ENCODE data around the gene TMEM121.
"Not testable (repeated sequence)": the region's sequence is repeated elsewhere in the genome, so short reads cannot be mapped to it uniquely, and the experiment has no call there.

TMEM121 gene

DNA sequence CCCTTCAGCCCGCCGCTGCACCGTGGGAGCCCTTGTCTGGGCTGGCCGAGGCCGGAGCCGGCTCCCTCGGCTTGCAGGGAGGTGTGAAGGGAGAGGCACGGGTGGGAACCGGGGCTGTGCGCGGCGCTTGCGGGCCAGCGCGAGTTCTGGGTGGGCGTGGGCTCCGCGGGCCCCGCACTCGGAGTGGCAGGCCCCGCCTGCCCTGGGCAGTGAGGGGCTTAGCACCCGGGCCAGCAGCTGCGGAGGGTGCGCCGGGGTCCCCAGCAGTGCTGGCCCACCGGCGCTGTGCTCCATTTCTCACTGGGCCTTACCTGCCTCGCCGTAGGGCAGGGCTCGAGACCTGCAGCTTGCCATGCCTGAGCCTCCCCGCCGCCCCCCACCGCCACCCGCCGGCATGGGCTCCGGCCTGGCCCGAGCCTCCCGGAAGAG is 21.4 kb downstream of the TMEM121 start:
- no peak for DNase-seq

DNA sequence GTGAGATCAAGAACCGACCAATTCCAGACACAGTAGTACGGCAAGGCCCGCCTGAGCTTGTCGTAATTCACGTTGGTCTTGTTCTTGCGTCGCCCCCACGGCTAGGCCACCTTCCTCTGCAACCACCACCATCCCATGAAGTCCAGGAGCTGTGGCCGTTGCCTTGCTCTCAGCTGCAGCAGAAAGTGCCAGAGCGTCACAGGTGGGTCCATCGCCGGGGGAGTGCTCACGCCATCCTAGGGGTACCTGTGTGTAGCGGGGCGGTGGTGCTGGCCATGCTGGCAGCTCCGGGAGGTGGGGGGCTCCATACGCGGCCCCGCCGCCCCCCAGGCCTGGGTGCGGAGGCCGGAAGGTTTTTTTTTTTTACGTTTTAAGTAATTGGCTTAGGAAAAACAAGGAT is 23.1 kb downstream of the TMEM121 start:
- no peak for DNase-seq

DNA sequence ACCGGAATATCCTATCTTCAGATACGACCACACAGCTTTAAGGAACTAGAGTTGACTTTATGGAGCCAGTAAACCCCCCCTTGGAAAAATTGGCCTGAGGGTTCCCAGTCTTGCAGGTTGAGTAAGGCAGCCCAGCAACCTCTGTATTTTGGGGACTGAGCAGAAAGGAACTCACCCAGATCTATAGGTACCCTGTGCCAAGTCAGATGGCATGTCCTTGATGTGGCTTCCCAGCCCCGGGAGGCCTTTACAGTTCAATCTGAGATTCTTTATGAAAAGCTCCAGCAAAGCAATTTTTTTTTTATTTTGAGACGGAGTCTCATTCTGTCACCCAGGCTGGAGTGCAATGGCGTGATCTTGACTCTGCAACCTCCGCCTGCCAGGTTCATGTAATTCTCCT is 27.6 kb downstream of the TMEM121 start:
- no peak for DNase-seq

DNA sequence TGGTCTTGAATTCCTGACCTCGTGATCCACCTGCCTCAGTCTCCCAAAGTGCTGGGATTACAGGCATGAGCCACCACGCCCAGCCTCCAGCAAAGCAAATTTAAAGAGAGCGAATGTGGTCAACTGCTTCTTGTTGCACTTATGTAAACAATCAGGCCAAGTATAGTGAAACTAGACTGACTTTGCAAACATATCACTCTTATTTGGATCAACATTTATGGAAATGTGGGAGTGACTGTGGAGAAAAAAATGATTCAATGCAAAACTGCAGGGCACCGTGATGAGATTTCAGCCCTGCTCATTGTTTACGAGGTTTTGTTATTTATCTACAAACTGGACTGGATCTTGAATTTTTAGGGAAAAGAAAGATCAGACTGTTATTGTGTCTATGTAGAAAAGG is 28.1 kb downstream of the TMEM121 start:
- no peak for DNase-seq

DNA sequence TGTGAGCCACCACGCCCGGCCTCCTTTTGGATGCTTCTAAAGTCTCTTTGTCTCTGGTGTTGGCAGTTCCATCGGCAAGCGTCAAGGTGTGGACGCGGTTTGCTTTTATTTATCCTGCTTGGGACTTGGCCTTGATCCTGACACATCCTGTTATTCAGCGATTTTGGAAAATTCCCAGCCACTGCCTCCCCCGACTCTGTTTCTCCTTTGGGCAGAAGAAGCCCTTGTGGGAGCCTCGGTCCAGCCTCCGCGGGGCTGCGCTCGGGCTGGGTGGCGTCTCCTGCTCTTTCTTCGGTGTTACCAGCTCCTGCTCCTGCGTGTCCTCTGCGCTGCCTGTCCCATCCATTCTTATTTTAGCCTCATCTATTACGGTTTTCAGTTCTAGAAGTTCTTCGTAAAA is 31.3 kb downstream of the TMEM121 start:
- DNase-seq, result not testable (repeated sequence)

DNA sequence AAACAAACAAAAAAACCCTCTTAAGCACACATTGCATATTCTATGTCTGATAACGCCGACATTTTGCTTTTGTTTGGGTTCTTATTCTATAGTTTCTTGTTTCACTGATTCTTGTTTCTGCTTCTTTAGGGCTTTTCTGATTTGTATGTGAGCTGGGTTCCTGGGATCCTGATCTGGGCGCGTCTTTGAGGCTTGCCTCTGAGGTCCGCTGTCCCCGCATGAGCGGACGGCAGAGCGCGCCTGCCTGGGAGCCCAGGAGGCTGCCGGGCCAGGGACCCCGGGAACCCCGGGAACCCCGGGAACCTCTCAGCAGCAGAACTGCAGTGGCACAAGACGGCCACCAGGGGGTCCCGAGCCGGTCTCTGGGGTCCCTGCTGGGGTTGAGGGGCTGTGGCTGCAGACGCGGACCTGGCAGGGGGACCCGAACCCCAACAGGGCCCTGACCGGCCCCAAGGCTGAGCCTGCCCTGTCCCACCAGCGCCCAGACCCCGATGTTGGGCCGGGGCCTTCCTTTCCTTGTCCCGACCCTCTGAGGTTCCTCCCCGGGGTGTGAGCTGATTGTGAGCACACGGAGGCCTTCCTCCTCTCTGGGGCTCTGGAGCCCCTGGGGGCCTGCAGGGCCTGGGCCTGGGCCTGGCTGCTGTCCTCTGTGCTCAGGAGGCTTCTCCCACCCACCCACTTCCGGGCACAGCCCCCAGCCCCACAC is 32.2 kb downstream of the TMEM121 start:
- not testable (repeated sequence) for DNase-seq

DNA sequence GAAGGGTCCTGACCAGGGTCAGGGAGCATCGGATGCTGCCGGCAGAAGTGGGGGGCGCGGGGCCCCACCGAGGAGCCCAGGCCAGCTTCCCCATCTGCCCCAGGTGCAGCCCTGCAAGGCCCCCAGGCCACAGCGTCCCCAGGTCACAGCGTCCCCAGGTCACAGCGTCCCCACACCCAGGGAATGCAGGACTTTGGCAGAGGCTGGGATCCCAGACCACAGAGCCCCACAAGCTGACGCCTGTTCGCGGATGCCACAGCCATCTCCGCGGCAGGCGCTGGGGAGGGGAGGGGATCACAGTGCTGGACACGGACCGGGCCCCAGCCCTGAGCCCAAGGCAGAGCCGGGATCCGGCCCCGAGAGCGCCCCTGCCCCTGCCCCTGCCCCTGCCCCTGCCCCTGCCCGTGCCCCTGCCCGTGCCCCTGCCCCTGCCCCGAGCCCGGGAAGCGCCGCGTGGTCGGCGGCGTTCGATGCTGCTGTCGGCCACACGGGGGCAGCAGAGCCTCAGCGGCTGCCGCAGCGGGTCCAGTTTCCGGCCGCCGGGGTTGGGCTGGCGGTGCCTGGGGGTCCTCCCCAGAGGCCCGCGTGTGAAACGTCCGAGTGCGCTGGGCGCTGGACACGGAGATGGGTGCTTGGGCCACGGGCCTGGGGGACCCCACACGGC is 33.1 kb downstream of the TMEM121 start:
- DNase-seq, result not testable (repeated sequence)

DNA sequence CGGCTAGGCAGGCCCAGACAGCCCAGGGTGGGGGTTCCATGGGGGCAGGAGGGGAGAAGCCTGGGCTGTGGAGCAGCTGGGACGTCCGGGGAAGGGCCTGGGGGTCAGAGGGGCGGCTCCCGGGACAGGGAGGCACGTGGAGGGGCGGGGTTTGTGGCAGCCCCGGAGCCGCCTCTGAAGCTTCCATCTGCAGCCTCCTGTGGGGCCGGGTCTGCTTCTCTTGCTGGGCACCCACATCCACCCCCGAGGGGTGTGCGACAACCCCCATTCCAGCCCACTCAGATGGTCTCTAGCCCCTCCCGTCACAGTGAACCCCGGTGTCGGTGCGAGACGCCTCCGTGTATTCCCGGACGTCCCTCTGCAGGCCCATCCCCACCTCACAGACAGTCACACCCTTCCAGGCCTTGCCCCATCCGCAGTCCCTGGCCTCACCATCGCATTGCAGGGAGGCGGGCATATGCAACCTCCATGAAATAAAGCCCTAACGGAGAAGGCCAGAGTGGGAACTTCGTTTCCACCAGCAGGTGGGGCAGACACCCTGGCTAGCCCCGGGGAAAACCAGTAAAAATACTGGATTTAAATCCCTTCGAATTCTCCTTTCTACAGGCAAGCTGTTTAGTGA is 33.8 kb downstream of the TMEM121 start:
- not testable (repeated sequence) for DNase-seq

DNA sequence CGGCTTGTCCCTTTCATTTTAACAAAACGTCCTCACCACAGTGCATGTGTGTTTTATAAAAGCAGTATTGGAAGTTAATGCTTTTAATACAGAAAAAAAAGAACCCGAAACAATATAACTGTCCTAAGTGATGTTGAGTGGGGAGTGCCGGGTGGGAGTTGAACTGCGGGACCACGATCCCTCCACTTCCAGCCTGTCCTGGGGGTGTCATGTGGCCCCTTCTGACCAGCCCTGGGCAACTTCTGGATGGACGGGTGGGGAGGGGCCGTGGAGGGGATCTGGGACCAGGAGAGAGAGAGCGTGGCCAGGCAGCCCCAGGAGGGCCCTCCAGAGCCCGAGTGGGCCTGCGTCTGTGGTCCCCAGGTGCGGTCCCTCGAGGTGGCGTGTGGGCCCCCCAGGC is 35.0 kb downstream of the TMEM121 start:
- DNase-seq, result not testable (repeated sequence)

DNA sequence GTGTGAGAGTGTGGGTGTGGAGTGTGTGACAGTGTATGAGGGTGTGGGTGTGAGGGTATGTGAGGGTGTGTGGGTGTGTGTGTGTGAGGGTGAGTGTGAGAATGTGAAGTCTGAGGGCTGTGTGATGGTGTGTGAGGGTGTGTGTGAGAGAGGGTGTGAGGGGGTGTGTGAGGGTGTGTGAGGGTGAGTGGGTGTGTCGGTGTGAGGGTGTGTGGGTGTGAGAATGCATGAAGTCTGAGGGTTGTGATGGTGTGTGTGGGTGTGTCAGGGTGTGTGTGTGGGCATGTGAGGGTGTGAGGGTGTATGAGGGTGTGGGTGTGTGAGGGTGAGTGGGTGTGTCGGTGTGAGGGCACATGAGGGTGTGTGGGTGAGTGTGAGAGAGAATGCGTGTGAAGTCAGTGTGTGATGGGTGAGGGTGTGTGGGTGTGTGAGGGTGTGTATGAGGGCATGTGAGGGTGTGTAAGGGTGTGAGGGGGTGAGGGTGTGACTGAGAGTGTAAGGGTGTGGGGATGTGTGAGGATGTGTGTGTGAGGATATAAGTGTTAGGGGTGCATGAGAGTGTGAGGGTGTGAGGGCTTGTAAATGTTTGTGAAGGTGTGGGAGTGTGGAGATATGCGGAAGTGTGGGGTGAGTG is 36.4 kb downstream of the TMEM121 start:
- DNase-seq, result no peak

DNA sequence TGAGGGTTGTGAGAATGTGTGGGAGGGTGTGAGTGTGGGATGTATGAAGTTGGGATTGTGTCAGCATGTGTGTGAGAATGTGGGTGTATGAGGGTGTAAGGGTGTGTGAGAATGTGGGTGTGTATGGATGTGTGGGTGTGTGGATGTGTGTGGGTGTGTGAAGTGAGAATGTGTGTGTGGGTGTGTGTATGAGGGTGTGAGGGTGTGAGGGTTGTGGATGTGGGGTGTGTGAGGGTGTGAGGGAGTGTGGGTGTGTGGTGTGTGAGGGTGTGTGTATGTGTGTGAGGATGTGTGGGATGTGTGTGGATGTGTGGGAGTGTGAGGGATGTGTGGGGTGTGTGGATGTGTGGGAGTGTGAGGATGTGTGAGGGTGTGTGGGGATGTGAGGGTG is 37.0 kb downstream of the TMEM121 start:
- DNase-seq, result no peak

DNA sequence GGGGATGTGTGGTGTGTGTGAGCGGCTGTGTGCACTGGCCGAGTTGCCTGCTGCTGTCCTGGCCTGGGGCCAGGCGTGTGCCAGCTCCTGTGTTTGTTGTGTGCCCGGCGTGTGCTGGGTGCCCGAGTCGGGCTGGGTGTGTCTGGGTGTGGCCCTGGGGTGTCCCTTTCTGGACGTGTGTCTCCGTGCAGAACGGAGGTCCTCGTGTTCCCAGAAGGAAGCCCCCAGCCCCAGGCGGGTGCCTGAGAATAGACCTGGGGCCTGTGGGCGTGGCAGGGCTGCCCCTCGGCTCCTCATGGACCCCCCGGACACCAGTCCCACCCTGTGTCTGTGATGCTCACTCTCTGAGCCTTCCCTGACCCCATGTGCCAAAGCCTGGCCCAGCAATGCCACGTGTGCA is 38.2 kb downstream of the TMEM121 start:
- DNase-seq, result not testable (repeated sequence)

DNA sequence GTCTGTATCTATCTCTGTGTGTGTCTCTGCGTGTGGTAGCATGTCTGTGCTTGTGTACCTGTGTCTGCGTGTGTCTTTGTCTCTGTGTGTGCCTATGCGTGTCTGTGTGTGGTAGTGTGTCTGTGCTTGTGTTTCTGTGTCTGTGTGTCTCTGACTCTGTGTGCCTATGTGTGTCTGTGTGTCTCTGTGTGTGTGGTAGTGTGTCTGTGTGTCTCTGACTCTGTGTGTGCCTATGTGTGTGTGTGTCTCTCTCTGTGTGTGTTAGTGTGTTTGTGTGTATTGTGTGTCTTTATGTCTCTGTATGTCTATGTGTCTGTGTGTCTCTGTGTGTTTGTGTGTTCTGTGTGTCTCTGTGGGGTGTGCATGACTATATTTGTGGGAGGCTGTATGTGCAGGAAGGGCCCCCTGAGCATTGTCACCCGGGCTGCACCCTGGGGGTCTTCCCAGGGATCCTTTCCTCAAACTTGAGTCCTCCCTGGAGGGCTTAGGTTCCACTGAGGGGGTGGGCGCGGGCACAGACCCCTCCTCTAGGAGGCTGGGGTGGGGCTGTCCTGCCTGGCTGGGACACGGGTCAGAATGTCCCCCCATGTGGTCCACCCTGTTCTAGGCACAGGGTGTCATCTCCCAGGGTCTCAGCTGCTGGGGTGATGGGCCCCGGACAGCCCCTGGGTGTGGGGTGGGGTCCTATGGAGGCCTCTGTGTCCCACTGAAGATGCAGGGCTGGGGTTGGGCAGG is 39.0 kb downstream of the TMEM121 start:
- not testable (repeated sequence) for DNase-seq

DNA sequence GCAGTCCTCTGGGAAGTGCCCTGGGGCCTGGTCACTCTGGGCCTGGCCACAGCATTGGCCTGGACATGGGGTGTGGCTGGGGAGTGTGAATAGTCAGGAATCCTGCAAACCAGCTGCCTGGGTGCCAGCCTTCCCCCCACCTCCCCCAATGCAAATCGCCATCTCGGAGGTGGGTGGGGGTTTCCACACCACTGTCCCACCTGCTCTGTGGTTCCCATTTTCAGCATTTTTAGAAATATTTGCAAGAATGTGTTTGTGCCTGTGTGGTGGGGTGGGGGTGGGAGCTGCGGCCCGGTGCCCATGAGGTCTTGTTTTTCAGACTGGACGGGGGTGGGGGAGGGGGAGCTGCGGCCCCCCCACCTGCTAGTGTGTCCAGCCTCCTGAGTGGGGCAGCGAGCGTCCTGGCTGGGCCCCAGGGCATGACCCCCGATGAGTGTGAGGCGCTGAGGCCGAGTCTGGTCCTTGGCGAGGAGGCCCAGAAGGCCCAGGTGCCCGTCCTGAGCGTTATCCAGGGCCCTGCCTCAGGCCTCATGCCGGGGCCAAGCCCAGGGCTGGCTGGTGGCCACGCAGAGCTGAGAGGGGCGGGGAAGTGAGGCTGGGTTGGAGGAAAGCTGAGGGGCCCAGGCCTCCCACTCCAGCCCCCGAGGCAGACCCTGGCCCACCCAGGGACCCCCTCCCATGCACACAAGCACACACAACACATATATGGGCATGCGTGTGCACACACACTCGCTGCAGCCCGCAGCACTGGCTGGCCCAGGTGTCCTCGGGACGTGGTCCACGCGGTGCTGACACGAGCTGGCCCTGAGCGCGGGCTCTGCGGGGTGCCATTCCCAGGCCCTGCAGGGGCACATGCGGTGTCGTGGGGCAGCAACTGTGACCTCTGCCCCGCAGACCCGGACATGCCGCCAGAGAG is 40.1 kb downstream of the TMEM121 start:
- not testable (repeated sequence) for DNase-seq

DNA sequence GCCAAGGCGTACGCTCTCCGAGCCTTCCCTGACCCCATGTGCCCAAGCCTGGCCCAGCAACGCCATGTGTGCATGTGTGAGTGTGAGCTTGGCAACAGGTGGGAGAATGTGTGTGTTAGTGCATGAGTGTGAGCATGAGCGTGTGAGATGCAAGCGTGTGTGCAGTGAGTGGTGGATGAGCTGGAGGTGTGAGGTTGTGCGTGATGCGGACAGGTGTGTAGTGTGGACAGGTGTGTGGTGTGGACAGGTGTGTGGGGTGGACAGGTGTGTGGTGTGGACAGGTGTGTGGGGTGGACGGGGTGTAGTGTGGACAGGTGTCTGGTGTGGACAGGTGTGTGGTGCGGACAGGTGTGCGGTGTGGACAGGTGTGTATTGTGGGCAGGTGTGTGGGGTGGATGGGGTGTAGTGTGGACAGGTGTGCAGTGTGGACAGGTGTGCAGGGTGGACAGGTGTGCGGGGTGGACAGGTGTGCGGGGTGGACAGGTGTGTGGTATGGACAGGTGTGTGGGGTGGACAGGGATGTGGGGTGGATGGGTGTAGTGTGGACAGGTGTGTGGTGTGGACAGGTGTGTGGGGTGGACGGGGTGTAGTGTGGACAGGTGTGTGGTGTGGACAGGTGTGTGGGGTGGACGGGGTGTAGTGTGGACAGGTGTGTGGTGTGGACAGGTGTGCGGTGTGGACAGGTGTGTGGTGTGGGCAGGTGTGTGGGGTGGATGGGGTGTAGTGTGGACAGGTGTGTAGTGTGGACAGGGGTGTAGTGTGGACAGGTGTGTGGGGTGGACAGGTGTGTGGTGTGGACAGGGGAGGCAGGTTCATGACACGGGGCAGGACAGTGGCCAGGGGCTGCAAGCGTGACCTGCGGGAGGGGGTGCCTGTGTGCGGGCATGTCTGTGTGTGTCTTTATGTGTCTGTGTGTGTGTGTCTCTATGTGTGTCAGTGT is 41.1 kb downstream of the TMEM121 start:
- not testable (repeated sequence) for DNase-seq

DNA sequence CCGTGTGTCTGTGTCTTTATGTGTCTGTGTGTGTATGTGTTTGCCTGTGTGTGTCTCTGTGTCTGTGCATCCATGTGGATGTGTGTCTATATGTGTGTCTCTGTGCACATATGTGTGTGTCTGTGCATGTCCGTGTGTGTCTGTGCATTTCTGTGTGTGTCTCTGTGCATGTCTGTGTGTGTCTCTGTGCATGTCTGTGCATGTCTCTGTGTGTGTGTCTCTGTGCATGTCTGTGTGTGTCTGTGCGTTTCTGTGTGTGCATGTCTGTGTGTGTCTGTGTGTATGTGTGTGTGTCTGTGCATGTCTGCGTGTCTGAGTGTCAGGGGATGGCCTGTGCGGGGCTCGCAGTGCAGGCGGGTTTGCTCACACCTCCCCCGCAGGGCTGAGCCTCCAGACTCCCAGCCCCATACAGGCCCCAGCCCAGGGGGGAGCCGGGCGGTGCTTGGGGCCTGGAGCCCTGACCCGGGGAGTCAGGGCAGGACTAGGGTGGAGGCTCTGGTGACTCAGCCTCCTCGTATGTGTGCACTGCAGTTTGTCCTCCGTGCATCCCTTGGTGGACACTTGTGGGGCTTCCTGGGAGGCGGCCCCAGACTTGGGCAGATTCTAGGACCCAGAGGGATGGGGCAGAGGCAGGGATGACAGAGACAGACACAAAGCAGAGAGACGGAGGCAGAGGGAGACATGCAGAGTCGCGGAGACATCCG is 41.9 kb downstream of the TMEM121 start:
- DNase-seq, result not testable (repeated sequence)

DNA sequence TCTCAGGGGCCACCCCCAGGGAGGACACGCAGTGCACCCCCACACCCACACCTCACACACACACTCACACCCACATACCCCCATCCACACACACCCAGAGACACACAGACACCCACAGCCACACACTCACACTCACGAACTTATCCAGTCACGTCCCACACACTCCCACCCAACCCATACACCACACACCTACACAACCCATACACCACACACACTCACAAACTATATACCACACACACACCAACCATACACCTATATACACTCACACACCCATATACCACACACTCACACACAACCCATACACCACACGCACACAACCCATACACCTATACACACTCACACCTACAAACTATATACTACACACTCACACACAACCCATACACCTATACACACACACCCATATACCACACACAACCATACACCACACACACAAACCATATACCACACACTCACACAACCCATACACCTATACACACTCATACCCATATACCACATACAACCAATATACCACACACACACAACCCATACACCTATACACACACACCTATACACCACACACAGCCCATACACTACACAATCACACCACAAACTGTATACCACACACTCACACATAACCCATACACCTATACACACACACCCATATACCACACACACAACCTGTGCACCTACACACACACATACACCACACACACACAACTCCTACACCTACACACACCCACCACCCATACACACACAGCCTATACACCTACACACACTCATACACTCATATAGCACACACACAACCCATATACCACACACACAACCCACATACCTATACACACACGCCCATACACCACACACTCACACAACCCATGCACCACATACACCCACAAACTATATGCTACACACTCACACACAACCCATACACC is 42.7 kb downstream of the TMEM121 start:
- DNase-seq, result no peak

DNA sequence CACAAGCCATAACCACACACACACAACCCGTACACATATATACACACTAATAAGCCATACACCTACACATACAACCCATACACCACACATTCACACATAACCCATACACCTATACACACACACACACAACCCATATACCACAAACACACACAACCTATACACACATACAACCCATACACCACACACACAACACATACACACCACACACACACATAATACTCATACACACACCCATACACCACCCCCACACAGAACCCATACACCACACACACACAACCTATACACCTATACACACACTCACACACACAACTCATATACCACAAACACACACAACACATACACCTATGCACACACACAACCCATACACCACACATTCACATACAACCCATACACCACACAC is 44.1 kb downstream of the TMEM121 start:
- no peak for DNase-seq
